ENCODE results near the gene SEH1L. TPM values are rescaled to one million over a fixed set of nuclear protein-coding genes. Genes with fewer than 3 reads are reported as not detected.
"Not testable (repeated sequence)": the region's sequence is repeated elsewhere in the genome, so short reads cannot be mapped to it uniquely, and the experiment has no call there.

The SEH1L gene
- total RNA-seq = 10 to 100 TPM; 38.0 to 43.5 TPM

GRCh38 chr18:12947285-12948049, at the start of gene SEH1L:
TSS of gene SEH1L (plus strand) at chr18:12948011. CDS start at chr18:12948122, 111 bp downstream.
- Mint-ChIP-seq H3K4me1 (peaks cover 33% of the 10 kb centered on the region), H3K27me3 (no peaks in the 10 kb centered on the region)

GRCh38 chr18:12901208-12901607, 46.6 kb upstream of the SEH1L start:
- H3K27ac Mint-ChIP-seq; ATAC-seq (ENCODE audit: low read depth); H3K9me3 Mint-ChIP-seq; H3K4me3 Mint-ChIP-seq; POLR2A ChIA-PET; DNase-seq; H3K36me3 Mint-ChIP-seq: not testable (repeated sequence)
- Mint-ChIP-seq H3K4me1 (peaks cover 17% of the 10 kb centered on the region), H3K27me3 (peaks cover 24% of the 10 kb centered on the region)

More at GRCh38 chr18:12947285-12948049, at the start of gene SEH1L:
- POLR2A ChIA-PET = interaction anchor here (0.9 to 2.4 kb wide), 9 partner anchors 22 to 570 kb away, joined by 3 to 37 read pairs (median 4); partner anchors contain the start of genes AFG3L2, CEP192 and CEP76
- Mint-ChIP-seq H3K36me3 (peaks cover 21% of the 10 kb centered on the region), H3K9me3 (no peaks in the 10 kb centered on the region), H3K4me3 (peak within 1 kb of the TSS; percentile 98), H3K27ac (peak within 1 kb of the TSS; percentile 99)
- peak; percentile 88 for ATAC-seq (ENCODE audit: low read depth)
- DNase-seq = peak; percentile 97

- POLR2A ChIA-PET = interaction anchor here (1.0 to 1.9 kb wide), 5 partner anchors 11 to 201 kb away, joined by 3 to 9 read pairs (median 4); partner anchors contain the start of genes CEP76, PSMG2, PTPN2 and SEH1L
- no peaks in the 10 kb centered on the region for H3K36me3 Mint-ChIP-seq
- DNase-seq (peak; percentile 75), ATAC-seq (ENCODE audit: low read depth) (peak; percentile 73)
- H3K4me3 Mint-ChIP-seq = peak overlapping the region; percentile 77
- peaks cover 14% of the 10 kb centered on the region for H3K4me1 Mint-ChIP-seq
- H3K27me3 Mint-ChIP-seq = peaks cover 17% of the 10 kb centered on the region
- H3K27ac Mint-ChIP-seq = peak overlapping the region; percentile 83
- H3K9me3 Mint-ChIP-seq = no peaks in the 10 kb centered on the region
Observed at GRCh38 chr18:12904012-12904516, 43.7 kb upstream of the SEH1L start.

- no peaks in the 10 kb centered on the region for H3K36me3 Mint-ChIP-seq
- DNase-seq (no peak), ATAC-seq (ENCODE audit: low read depth) (no peak)
- H3K9me3 Mint-ChIP-seq = no peaks in the 10 kb centered on the region
- peaks cover 17% of the 10 kb centered on the region for H3K4me1 Mint-ChIP-seq
- POLR2A ChIA-PET = interaction anchor here (1.0 kb wide), 1 partner anchor 130 kb away, joined by 3 read pairs; no protein-coding TSS in a partner anchor
- peaks cover 15% of the 10 kb centered on the region for H3K27me3 Mint-ChIP-seq
- H3K4me3 Mint-ChIP-seq = no peak overlapping the region
- no peak overlapping the region for H3K27ac Mint-ChIP-seq
Observed at GRCh38 chr18:12906119-12906518, 41.7 kb upstream of the SEH1L start.

- no peak for ATAC-seq (ENCODE audit: low read depth)
- Mint-ChIP-seq H3K9me3 (no peaks in the 10 kb centered on the region), H3K4me3 (no peak overlapping the region), H3K27me3 (peaks cover 15% of the 10 kb centered on the region), H3K4me1 (peaks cover 16% of the 10 kb centered on the region), H3K36me3 (no peaks in the 10 kb centered on the region), H3K27ac (no peak overlapping the region)
- DNase-seq = no peak
- POLR2A ChIA-PET = no interaction called here
Observed at GRCh38 chr18:12906773-12907172, 41.0 kb upstream of the SEH1L start.

- no peak overlapping the region for H3K4me3 Mint-ChIP-seq
- no peaks in the 10 kb centered on the region for H3K9me3 Mint-ChIP-seq
- peaks cover 13% of the 10 kb centered on the region for H3K4me1 Mint-ChIP-seq
- no peak for DNase-seq
- ATAC-seq (ENCODE audit: low read depth) = no peak
- POLR2A ChIA-PET = no interaction called here
- no peak overlapping the region for H3K27ac Mint-ChIP-seq
- no peaks in the 10 kb centered on the region for H3K36me3 Mint-ChIP-seq
- H3K27me3 Mint-ChIP-seq = peaks cover 13% of the 10 kb centered on the region
Observed at GRCh38 chr18:12907258-12907925, 40.4 kb upstream of the SEH1L start.

GRCh38 chr18:12908706-12909105, 39.1 kb upstream of the SEH1L start:
- POLR2A ChIA-PET = no interaction called here
- peaks cover 13% of the 10 kb centered on the region for H3K27me3 Mint-ChIP-seq
- H3K4me1 Mint-ChIP-seq = peaks cover 11% of the 10 kb centered on the region
- no peak for DNase-seq
- ATAC-seq (ENCODE audit: low read depth) = no peak
- H3K9me3 Mint-ChIP-seq = peaks cover 6% of the 10 kb centered on the region
- no peak overlapping the region for H3K27ac Mint-ChIP-seq
- H3K36me3 Mint-ChIP-seq = peaks cover 7% of the 10 kb centered on the region
- H3K4me3 Mint-ChIP-seq = no peak overlapping the region

- ATAC-seq (ENCODE audit: low read depth) (peak; percentile 97), DNase-seq (peak; percentile 79)
- peaks cover 8% of the 10 kb centered on the region for H3K9me3 Mint-ChIP-seq
- H3K36me3 Mint-ChIP-seq = peaks cover 9% of the 10 kb centered on the region
- H3K4me1 Mint-ChIP-seq = peaks cover 4% of the 10 kb centered on the region
- POLR2A ChIA-PET = interaction anchor here (0.5 to 1.9 kb wide), 4 partner anchors 28 to 136 kb away, joined by 3 to 15 read pairs (median 3); partner anchors contain the start of genes PTPN2 and SEH1L
- H3K27ac Mint-ChIP-seq = peak overlapping the region; percentile 38
- peaks cover 13% of the 10 kb centered on the region for H3K27me3 Mint-ChIP-seq
- H3K4me3 Mint-ChIP-seq = peak overlapping the region; percentile 64
Observed at GRCh38 chr18:12911025-12911928, 36.5 kb upstream of the SEH1L start.

- Mint-ChIP-seq H3K36me3 (peaks cover 9% of the 10 kb centered on the region), H3K4me3 (no peak overlapping the region)
Observed at GRCh38 chr18:12911929-12912703, 35.7 kb upstream of the SEH1L start.

GRCh38 chr18:12921178-12921577, 26.6 kb upstream of the SEH1L start:
- H3K27ac Mint-ChIP-seq = peak overlapping the region; percentile 21
- no peaks in the 10 kb centered on the region for H3K36me3 Mint-ChIP-seq
- H3K4me1 Mint-ChIP-seq = peaks cover 9% of the 10 kb centered on the region
- peaks cover 3% of the 10 kb centered on the region for H3K27me3 Mint-ChIP-seq
- no peak for DNase-seq
- H3K9me3 Mint-ChIP-seq = no peaks in the 10 kb centered on the region
- peak; percentile 89 for ATAC-seq (ENCODE audit: low read depth)
- POLR2A ChIA-PET = interaction anchor here (0.5 to 2.5 kb wide), 5 partner anchors 23 to 214 kb away, joined by 3 to 9 read pairs (median 4); partner anchors contain the start of gene PTPN2
- H3K4me3 Mint-ChIP-seq = peak overlapping the region; percentile 73

More at GRCh38 chr18:12911929-12912703, 35.7 kb upstream of the SEH1L start:
- Mint-ChIP-seq H3K27ac (no peak overlapping the region), H3K27me3 (peaks cover 11% of the 10 kb centered on the region), H3K4me1 (peaks cover 4% of the 10 kb centered on the region), H3K9me3 (peaks cover 8% of the 10 kb centered on the region)
- no peak for DNase-seq
- ATAC-seq (ENCODE audit: low read depth) = no peak
- POLR2A ChIA-PET = interaction anchor here (0.5 to 1.9 kb wide), 3 partner anchors 29 to 137 kb away, joined by 3 to 15 read pairs (median 3); partner anchors contain the start of gene PTPN2

- no peaks in the 10 kb centered on the region for H3K36me3 Mint-ChIP-seq
- peaks cover 3% of the 10 kb centered on the region for H3K27me3 Mint-ChIP-seq
- H3K9me3 Mint-ChIP-seq = no peaks in the 10 kb centered on the region
- no peak for DNase-seq
- no peak overlapping the region for H3K4me3 Mint-ChIP-seq
- H3K4me1 Mint-ChIP-seq = peaks cover 9% of the 10 kb centered on the region
- H3K27ac Mint-ChIP-seq = no peak overlapping the region
- POLR2A ChIA-PET = interaction anchor here (1.8 to 2.5 kb wide), 2 partner anchors 39 to 146 kb away, joined by 4 to 9 read pairs; partner anchors contain the start of gene PTPN2
- ATAC-seq (ENCODE audit: low read depth) = no peak
Observed at GRCh38 chr18:12922266-12922665, 25.5 kb upstream of the SEH1L start.

GRCh38 chr18:12924616-12925015, 23.2 kb upstream of the SEH1L start:
- Mint-ChIP-seq H3K36me3 (no peaks in the 10 kb centered on the region), H3K9me3 (no peaks in the 10 kb centered on the region), H3K4me1 (peaks cover 8% of the 10 kb centered on the region), H3K4me3 (no peak overlapping the region), H3K27ac (no peak overlapping the region), H3K27me3 (peaks cover 3% of the 10 kb centered on the region)
- ATAC-seq (ENCODE audit: low read depth) (no peak), DNase-seq (no peak)
- POLR2A ChIA-PET = no interaction called here
